Hematopoietic multipotent progenitor cell (in vitro differentiated cells): ENCODE data around the gene DNAJC2. TPM values are rescaled to one million over a fixed set of nuclear protein-coding genes. Genes with fewer than 3 reads are reported as not detected.
"Not testable (repeated sequence)": the region's sequence is repeated elsewhere in the genome, so short reads cannot be mapped to it uniquely, and the experiment has no call there.

ENCODE experiments used
- DNase-seq, 3 donors: peaks; one replicate each; pipeline ENCODE4 v3.0.0-alpha.2; 2011 to 2015; ENCODE audit warnings: low read depth in 2 of 3, low spot score in 2 of 3
- small RNA-seq: library from RNA; depleted of rRNA; stranded (forward); fragments of <200 nt; gene quantifications from one replicate; pipeline ENCODE3, GENCODE V24; 2012
- total RNA-seq: library from RNA; depleted of rRNA; stranded (reverse); fragments of >200 nt; gene quantifications from one replicate; pipeline ENCODE4 v1.2.3, GENCODE V29; 2012

The DNAJC2 gene
- total RNA-seq, 1 donor = 13.7 TPM

DNA sequence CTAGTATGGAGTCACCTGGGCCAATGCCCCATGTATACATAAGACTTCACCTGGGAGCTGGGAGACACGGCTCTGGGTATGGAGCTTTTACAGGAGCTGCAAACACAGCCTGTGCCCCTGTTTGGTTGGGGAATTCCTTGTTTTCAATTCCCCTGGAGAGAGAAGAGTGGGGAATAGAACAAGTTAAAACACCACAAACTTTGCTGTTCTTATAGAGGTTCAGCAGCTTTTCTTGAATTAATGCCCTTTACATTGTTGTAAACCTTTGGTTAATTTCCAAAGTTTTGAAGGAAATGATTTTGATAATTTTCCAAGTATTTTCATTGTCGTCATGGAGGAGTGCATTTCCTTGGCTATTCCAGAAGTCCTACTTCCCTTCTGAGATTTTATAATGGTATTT, 66.4 kb downstream of the DNAJC2 start:
- DNase-seq = not testable (repeated sequence)

DNA sequence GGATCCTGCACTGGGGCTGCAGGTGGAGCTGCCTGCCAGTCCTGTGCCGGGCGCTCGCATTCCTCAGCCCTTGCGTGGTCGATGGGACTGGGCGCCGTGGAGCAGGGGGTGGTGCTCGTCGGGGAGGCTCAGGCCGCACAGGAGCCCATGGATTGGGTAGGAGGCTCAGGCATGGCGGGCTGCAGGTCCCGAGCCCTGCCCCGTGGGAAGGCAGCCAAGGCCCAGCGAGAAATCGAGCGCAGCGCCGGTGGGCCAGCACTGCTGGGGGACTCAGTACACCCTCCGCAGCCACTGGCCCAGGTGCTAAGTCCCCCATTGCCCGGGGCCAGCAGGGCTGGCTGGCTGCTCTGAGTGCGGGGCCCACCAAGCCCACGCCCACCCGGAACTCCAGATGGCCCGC, 69.7 kb downstream of the DNAJC2 start:
- DNase-seq = not testable (repeated sequence)

DNA sequence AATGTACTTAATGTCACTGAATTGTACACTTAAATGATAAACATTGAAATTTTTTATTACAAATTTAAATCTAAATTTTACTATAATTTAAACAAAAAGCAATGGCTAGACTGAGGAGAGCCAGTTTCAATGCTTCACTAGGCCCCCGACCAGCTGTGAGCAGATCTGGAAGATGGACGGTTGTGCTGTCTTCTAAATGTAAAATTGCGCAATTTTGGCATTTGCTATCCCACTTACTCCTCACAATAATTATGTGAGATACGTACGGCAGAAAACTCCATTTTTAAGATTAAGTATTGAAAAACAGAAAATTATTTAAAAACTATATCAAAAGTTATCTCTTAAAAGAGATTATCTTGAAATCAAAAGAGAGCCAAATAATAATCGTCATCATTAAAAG, 71.2 kb downstream of the DNAJC2 start:
- DNase-seq = not testable (repeated sequence)

DNA sequence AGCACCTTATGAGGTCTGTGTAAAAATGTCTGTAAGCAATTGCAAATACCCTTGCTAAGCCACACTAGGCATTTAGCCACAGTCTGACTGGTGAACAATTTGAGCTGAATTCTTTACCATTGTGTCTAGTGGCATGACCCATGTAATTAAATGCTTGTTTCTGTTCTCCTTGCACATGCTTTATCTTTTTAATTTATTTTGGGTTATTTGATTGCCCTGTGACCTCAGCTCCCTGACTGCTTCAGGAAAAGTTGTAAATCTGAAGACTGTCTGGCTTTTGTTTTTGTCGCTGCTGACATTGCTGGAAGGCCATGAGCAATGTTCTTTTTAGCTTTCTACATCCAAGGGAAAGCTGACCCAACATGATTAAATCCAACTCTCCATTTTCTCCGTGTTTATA, 78.3 kb downstream of the DNAJC2 start:
- not testable (repeated sequence) for DNase-seq

DNA sequence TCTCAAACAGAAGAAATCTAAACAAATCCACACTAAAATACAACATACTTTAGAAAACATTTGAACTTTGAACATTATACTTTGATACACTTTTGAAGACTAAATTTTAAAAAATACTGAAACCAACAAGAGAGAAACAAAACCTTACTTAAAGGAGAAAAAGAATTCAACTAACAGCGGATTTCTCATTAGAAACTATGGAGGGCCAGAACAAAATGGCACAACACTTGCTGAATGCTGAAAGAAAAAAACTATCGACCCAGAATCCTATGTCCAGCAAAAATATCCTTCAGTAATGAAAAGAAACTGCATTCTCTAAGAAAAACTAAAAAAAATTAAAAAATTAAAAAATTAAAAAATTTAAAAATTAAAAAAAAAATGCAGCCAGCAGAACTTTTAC, 80.5 kb downstream of the DNAJC2 start:
- not testable (repeated sequence) for DNase-seq

Small RNA genes within 50 kb of the gene (small RNA-seq; reads per million reads assigned to genes)
- not detected for gene RPS29P16

Other genes with a start within 250 kb of the DNAJC2 start
- 5.1 TPM for gene NAPEPLD, start 195.7 kb downstream of the DNAJC2 start, total RNA-seq
- 70.6 TPM for gene PMPCB, start 47.3 kb downstream of the DNAJC2 start, total RNA-seq
- 50.9 TPM for gene PSMC2, start 2.9 kb upstream of the DNAJC2 start, total RNA-seq
- not detected for gene SLC26A5, start 101.4 kb upstream of the DNAJC2 start, total RNA-seq